ENCODE results near the gene A2M. TPM values are rescaled to one million over a fixed set of nuclear protein-coding genes. Genes with fewer than 3 reads are reported as not detected.

A2M gene
- polyA plus RNA-seq, 2 of the 4 experiments (the other 2 are of a cell fraction) = not detected

- TF ChIP-seq ESRRA (IDR thresholded peaks at IDR 0.05; ENCODE audit: borderline replicate concordance, low read length) = no peak
- no peak for TF ChIP-seq ZC3H11A (IDR thresholded peaks at IDR 0.05)
- no peak for TF ChIP-seq PHF8 (IDR thresholded peaks at IDR 0.05; ENCODE audit: borderline replicate concordance, low read depth)
- TF ChIP-seq ZNF302 (CRISPR knock-in tag; IDR thresholded peaks at IDR 0.05) = no peak
- no peak; a peak in 1 of 5 replicates for TF ChIP-seq JUN (IDR thresholded peaks at IDR 0.05)
- TF ChIP-seq E2F6 (IDR thresholded peaks at IDR 0.05; ENCODE audit: borderline replicate concordance, low read depth) = no peak
- TF ChIP-seq HOXB5 (CRISPR knock-in tag; IDR thresholded peaks at IDR 0.05) = no peak
- no peak for TF ChIP-seq PBX3 (IDR thresholded peaks at IDR 0.05)
- TF ChIP-seq FOSB (CRISPR knock-in tag; IDR thresholded peaks at IDR 0.05) = no peak
- TF ChIP-seq RFX5 (IDR thresholded peaks at IDR 0.05) = no peak
- TF ChIP-seq NPAS2 (CRISPR knock-in tag; IDR thresholded peaks at IDR 0.05; ENCODE audit: borderline replicate concordance) = no peak
- TF ChIP-seq HOXA7 (CRISPR knock-in tag; IDR thresholded peaks at IDR 0.05) = no peak
- TF ChIP-seq RARB (CRISPR knock-in tag; IDR thresholded peaks at IDR 0.05) = no peak
- no peak for TF ChIP-seq MAFK (IDR thresholded peaks at IDR 0.05; ENCODE audit: partially characterized antibody)
- peak; percentile 44; the same call in 2 of the 3 replicates for TF ChIP-seq SMC3 (IDR thresholded peaks at IDR 0.05)
- no peak for TF ChIP-seq ZFP36 (IDR thresholded peaks at IDR 0.05; ENCODE audit: borderline replicate concordance, partially characterized antibody)
- no peak for TF ChIP-seq KDM5A (IDR thresholded peaks at IDR 0.05)
These were observed 51.4 kb downstream of the A2M start (continued) for GRCh38 chr12:9064201-9064814.

GRCh38 chr12:9052610-9053009, 63.1 kb downstream of the A2M start:
- ChIA-PET CTCF (interaction anchor here (0.6 to 2.5 kb wide), 6 partner anchors 11 to 509 kb away, joined by 3 to 11 read pairs (median 3); no protein-coding TSS in a partner anchor), POLR2A (no interaction called here)
- Histone ChIP-seq H3K4me2 (no peak overlapping the region), H3K4me3 (no peak overlapping the region), H3K27ac (no peak overlapping the region), H3K4me1 (no peaks in the 10 kb centered on the region), H3K9me3 (no peaks in the 10 kb centered on the region)
- DNase-seq (ENCODE audit: low read depth in 1 of 2, low spot score in 1 of 2) (no peak), FAIRE-seq (no peak), ATAC-seq (no peak)
- 31% methylated on average over 1 of the region's 1 CpG for WGBS (ENCODE audit: missing lambda C conversion rate)
- no peak for TF ChIP-seq FOSB (CRISPR knock-in tag; IDR thresholded peaks at IDR 0.05)
- TF ChIP-seq GATA3 (IDR thresholded peaks at IDR 0.05; ENCODE audit: borderline replicate concordance) = no peak
- TF ChIP-seq ZSCAN20 (CRISPR knock-in tag; IDR thresholded peaks at IDR 0.05) = no peak
- TF ChIP-seq TP53 (CRISPR knock-in tag; IDR thresholded peaks at IDR 0.05) = no peak
- TF ChIP-seq MAFK (IDR thresholded peaks at IDR 0.05; ENCODE audit: partially characterized antibody) = no peak
- TF ChIP-seq CBX2 (IDR thresholded peaks at IDR 0.05; ENCODE audit: borderline replicate concordance, low read depth) = no peak
- no peak for TF ChIP-seq ELK1 (IDR thresholded peaks at IDR 0.05; ENCODE audit: low read depth, low read length)

- 52% methylated on average over 6 of the region's 6 CpGs for WGBS (ENCODE audit: missing lambda C conversion rate)
- Histone ChIP-seq H3K4me3 (no peak overlapping the region), H3K4me2 (no peak overlapping the region), H3K4me1 (no peaks in the 10 kb centered on the region), H3K27ac (no peak overlapping the region), H3K9me3 (no peaks in the 10 kb centered on the region)
- FAIRE-seq (no peak), ATAC-seq (no peak), DNase-seq (ENCODE audit: low read depth in 1 of 2, low spot score in 1 of 2) (no peak)
- ChIA-PET POLR2A (no interaction called here), CTCF (interaction anchor here (0.6 to 4.8 kb wide), 9 partner anchors 9 to 507 kb away, joined by 3 to 30 read pairs (median 11); partner anchors contain the start of gene M6PR)
- TF ChIP-seq FOXS1 (CRISPR knock-in tag; IDR thresholded peaks at IDR 0.05) = no peak
- TF ChIP-seq GATA3 (IDR thresholded peaks at IDR 0.05; ENCODE audit: borderline replicate concordance) = no peak
- TF ChIP-seq BHLHE40 (IDR thresholded peaks at IDR 0.05; ENCODE audit: low read depth, low read length) = no peak
- TF ChIP-seq ZNF302 (CRISPR knock-in tag; IDR thresholded peaks at IDR 0.05) = no peak
- TF ChIP-seq KDM5A (IDR thresholded peaks at IDR 0.05) = no peak
- no peak for TF ChIP-seq MAX (IDR thresholded peaks at IDR 0.05)
- TF ChIP-seq TFCP2L1 (CRISPR knock-in tag; IDR thresholded peaks at IDR 0.05) = no peak
- TF ChIP-seq ZFP36 (IDR thresholded peaks at IDR 0.05; ENCODE audit: borderline replicate concordance, partially characterized antibody) = no peak
- TF ChIP-seq ESRRA (IDR thresholded peaks at IDR 0.05; ENCODE audit: borderline replicate concordance, low read length) = no peak
- TF ChIP-seq BCL3 (IDR thresholded peaks at IDR 0.05) = no peak
- no peak for TF ChIP-seq CHD2 (IDR thresholded peaks at IDR 0.05; ENCODE audit: low read length, partially characterized antibody)
- no peak for TF ChIP-seq RNF2 (IDR thresholded peaks at IDR 0.05; ENCODE audit: borderline replicate concordance, low read depth)
- no peak for TF ChIP-seq FOSL2 (IDR thresholded peaks at IDR 0.05)
- no peak for TF ChIP-seq FOSL2 (CRISPR knock-in tag; IDR thresholded peaks at IDR 0.05)
- no peak for TF ChIP-seq EHMT2 (IDR thresholded peaks at IDR 0.05; ENCODE audit: low read depth)
- no peak for TF ChIP-seq ZSCAN20 (CRISPR knock-in tag; IDR thresholded peaks at IDR 0.05)
- TF ChIP-seq MAZ (IDR thresholded peaks at IDR 0.05; ENCODE audit: borderline replicate concordance, low read depth, low read length) = no peak
These were observed 64.6 kb downstream of the A2M start for GRCh38 chr12:9051158-9051550.
